Ammon's horn (tissue), 1 donor: Measurements from ENCODE around the gene ST6GALNAC4.

Experiments
- DNase-seq: peaks from one replicate; pipeline ENCODE4 v3.0.0-alpha.2; 2016; ENCODE audit warnings: low spot score

The ST6GALNAC4 gene

GRCh38 chr9:127946728-127947127 is 29.9 kb upstream of the ST6GALNAC4 start:
- no peak for DNase-seq

- no peak for DNase-seq
Measured at GRCh38 chr9:127945942-127946341, 29.1 kb upstream of the ST6GALNAC4 start.

GRCh38 chr9:127945338-127945737 is 28.5 kb upstream of the ST6GALNAC4 start:
- no peak for DNase-seq

DNA sequence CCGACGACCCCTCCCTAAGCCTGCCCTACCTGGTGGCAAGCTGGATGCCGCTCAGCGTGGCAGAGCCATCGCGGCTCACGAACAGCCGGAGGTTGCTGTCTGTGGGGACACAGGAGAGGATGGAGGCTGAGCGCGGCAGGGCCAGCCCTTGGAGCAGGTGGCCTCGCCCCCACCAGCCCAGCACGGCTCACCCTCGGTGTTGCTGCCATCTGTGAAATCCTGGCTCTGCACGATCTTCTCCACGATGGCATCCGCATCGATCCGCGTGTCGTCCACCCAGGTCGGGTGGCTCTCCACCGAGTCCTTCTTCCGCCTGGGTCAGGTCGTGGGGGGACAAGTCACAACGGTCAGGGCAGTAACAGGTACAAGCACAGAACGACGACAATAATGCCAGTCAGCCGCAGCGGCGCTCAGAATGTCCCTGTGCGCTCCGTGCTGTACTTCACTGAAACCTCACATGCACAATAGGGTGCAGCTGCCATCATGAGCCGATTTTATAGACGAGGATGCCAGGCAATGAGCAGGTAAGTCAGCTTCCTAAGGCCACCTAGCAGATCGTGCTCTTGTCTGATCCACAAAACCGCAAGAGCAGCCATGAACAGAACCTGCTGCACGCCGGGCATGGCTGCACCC is 27.9 kb upstream of the ST6GALNAC4 start:
- DNase-seq: no peak

DNA sequence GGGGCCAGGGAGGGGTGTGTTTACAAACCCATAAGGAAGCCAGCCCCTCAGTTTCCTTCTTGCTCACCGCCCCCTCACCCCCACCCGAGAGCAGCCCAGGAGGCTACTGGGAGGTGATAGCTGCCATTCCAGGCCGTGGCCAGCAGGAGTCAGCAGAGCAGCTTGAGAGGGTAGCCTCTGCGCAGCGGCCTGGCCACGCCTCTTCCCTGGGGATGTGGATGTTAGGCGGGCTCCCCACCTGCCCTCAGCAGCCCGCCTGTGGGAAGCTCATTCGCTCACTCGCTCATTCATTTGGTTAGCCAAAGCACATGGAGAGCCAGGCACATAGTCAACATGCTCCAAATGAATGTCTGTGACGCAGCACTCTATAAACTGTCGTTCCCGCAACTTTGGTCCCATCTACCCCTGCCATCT is 26.9 kb upstream of the ST6GALNAC4 start:
- DNase-seq: peak; percentile 96

DNA sequence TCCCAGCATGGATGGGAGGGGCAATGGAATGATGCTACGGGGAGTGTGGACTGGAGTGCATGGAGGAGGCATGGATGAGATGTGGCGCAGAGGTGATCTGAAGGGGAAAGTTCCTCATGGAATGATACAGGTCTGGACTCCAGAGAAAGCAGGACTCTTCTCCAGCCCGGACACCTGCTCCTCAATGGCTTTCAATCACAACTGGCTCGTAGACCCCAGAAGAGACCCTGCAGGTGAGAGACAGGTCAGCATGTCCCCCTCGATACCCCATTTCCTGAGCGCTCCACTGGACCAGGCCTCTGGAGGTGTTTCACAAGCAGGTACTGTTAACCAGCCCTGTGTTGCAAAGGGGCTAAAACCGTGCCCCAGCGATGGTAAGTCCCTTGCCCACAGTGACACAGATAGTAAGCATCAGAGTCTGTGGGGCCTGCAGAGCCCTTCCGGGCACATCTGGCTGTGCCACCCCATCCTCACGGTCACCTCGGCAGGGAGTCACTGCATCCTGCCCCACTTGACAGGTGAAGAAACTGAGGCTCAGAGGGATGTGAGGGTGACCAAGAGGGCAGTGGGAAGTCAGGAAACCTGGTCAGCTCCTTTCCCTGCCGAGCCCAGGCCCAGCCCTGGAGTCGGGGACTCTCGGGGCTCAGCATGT is 26.3 kb upstream of the ST6GALNAC4 start:
- DNase-seq: no peak

DNA sequence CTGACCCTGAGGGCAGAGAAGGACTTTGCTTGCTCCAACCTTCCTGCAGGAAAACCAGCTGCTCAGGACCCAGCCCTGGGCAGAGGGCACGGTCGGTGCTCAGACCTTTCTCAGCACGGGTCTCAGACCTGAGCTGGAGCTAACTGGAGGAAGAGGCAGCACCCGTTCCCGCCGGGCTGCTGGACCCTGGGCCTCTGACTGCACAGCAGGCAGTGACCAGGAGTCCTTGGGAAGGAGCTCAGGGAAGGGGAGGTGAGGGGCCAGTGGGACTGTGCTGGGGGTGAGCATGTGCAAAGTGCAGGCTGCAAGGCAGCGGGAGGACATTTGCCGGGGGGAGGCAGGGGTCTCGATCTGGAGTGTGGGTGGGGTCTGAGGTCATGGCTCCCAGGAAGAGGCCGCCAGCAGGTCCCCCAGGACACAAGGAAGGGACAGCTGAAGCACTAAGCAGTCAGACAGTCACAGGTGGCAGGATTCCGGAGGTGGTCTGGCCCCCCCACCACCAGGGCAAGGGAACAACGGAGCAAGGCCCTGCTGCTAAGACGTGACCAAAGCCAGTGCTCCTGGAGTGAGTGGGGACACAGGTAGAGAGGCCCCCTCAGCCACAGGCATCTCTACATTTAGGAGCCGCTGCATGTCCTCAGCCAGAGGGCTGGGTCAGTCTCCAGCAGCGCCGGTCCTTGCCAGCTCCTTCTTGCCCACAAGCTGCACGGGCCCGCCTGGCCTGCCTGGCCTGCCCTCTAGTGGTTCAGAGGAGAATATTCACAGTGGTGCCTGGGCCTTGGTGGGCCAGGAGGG is 25.6 kb upstream of the ST6GALNAC4 start:
- peak; percentile 83 for DNase-seq

GRCh38 chr9:127941961-127942215 is 25.0 kb upstream of the ST6GALNAC4 start:
- DNase-seq: no peak

DNA sequence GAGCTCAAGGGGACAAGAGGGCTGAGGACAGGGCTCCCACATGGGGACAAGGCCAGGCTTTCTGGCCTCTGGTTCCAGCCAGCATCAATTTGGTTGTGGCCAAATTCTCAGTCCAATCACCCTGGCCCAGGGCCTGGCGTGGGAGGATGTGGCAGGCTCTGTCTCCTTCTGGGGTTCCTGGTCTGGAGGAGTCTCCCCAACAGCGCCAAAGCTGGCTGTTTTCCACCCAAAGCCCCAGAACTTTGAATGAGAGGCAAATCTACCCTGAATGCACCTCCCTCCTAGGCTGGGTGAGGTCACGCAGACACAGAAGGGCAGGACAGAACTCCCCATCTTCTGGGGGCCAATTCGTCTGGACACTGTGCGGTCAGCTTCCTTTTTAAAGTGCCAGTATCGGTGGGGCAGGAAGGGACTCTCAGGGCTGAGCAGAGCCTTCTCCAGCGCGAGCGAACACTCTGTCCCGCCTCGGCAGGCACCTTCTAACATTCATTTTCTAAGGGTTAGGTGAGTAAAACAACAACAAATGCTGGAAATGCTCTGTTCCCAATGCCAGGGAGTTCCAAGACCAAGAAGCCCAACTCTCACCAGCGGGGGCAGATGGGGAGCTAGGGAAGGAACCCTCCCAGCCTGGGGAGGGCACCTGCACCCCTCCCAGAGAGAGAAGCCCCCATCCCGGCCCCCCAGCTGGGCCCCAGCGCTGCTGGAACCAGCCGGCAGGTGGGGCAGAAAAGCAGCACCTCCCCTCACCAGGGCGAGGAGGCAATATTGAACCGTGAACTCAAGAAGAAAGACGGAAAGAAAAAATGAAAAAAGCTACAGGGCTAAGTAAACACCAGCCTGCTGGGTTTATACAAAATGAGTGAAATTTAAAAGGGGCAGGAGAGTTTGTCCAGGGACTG is 24.5 kb upstream of the ST6GALNAC4 start:
- no peak for DNase-seq

- no peak for DNase-seq
Measured at GRCh38 chr9:127940593-127940992, 23.8 kb upstream of the ST6GALNAC4 start.

- no peak for DNase-seq
Measured at GRCh38 chr9:127938298-127938690, 21.5 kb upstream of the ST6GALNAC4 start.

DNA sequence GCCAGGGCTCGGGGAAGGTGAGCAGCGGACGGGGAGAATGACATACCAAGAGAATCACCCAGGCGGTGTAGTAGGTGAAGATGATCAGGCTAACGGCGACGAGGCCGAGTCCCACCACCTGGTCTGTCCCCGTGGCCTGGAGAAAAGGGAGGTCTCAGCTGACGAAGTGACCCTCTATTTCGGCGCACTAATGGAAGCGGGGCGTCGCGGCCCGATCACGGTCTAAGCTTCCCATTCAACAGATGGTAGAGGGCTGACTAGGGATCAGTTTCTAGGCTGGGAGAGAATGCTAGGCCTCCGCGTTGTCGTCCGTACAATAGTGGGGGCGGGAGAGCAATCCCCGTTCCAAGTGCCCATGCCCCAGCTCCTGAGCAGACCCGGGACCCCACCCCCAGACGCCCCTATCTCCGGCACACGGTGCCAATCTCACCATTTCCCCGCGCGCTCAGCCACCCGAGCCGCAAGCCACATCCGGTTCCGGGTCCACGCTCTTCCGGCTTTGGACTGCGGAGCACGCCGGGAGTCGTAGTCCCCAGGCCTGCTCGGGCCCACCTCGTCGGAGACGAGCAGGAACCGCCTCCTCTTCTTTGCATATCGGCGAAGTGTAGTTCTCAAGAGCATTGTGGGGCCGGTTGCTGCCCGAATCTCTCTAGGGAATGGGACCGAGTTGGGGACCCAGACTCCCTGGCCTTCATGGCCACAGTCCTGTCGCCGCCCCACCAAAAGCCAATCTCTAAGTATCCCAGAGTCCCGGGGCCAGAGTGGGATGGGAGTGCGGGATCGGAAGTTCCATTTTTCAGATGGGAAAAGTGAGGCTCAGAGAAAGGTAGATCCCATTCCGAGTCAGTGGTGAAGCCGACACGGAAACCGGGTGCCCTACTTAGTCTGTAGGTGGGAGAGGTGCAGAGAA is 20.8 kb upstream of the ST6GALNAC4 start, which contains the start of gene DPM2:
DPM2 (minus strand) TSS at position 467 of the 910 bp plus-strand sequence; CDS start at position 433, 34 bp downstream.
- DNase-seq: peak; percentile 91

DNA sequence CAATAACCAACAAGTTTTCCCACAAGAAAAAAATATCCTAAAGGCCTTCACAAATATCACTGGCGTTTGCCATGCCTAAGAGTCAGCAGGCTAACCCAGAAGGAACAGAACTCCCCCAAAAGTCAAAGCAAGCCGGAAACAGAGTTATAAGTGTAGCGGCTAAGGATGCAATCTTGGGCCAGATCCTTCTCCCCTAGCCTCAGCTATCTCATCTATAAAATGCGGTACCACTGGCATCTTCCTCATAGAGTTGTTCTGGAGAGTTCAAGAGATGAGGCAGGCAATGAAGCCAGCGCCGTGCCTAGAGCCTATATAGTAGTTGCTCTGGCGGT is 20.2 kb upstream of the ST6GALNAC4 start:
- no peak for DNase-seq

- no peak for DNase-seq
Measured at GRCh38 chr9:127936347-127936852, 19.6 kb upstream of the ST6GALNAC4 start.

DNA sequence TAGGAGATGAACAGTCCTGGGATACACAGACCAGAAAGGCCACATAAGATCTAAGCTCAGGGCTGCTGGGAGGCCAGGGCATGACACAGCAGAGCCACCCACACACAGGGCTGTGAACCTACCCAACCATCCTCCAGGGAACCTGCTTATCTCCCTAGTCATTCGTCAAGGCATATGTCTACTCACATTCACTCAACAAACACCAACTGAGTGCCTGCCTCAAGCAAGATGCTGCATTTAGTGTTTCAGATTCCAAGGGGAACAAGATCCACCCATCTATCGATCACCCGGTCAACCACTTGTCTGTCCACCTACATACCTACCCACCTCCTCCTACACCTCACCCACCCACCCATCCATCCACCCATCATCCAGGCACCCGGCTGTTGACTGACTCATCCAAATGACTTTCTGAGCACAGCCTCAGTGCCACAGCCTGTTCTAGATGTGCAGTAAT is 19.0 kb upstream of the ST6GALNAC4 start:
- DNase-seq: no peak

DNA sequence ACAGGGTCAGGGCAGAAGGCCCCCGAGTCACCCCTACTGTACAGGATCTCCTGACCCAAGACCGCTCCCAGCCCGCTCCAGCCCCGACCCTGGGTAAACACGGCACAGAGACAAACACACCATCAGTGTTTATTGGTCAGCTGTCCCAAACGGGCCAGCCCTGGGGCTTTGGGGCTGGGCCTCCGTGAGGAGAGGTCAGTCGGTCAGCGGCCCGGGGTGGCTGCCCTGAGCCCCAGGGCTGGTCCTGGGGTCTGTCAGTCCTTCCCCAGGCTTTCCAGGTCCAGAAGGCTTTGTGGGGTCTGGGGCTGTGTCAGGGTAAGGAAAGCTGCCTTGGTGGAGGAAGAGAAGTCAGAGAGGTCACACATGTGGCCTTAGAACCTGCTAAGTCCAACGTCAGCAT is 18.1 kb upstream of the ST6GALNAC4 start:
- no peak for DNase-seq

DNA sequence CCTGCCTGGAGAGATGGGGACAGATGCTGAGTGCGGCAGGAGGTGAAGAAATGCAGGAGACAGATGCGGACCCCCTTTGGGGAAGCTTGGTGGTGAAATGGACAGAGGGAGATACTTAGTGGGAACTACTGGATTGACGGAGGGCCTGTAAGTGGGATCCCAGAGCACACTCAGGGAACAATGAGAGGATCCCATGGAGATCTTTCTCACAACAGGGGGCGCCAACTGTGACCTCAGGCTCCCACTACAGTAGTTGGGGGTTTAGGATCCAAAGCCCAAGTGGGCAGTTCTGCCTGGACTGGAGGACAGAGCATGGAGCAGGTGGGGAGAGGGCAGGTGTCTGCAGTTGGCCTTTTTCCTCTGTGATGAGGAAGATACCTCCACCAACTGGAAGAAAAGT is 17.4 kb upstream of the ST6GALNAC4 start:
- no peak for DNase-seq

GRCh38 chr9:127931092-127931881 is 14.4 kb upstream of the ST6GALNAC4 start:
- no peak for DNase-seq

- DNase-seq: peak; percentile 93
Measured at GRCh38 chr9:127930231-127931091, 13.6 kb upstream of the ST6GALNAC4 start, which contains the start of gene PIP5KL1. TSS of gene PIP5KL1 (minus strand) at chr9:127930777. CDS start at chr9:127930752, 25 bp downstream.
